A549 treated with AZD2906 at 1 μM for 4 hours (cell line): ENCODE results near the gene FADS2. TPM values are rescaled to one million over a fixed set of nuclear protein-coding genes. Genes with fewer than 3 reads are reported as not detected.

Experiments used
- total RNA-seq: library from RNA; stranded (reverse); fragments of 200-300 nt; extraction: Qiagen RNA extraction; gene quantifications from 5 replicates; pipeline ENCODE4 v1.2.3, GENCODE V29; 2022

Gene FADS2
- total RNA-seq, result 378 to 446 TPM (median 411 TPM) in 5 replicates

DNA sequence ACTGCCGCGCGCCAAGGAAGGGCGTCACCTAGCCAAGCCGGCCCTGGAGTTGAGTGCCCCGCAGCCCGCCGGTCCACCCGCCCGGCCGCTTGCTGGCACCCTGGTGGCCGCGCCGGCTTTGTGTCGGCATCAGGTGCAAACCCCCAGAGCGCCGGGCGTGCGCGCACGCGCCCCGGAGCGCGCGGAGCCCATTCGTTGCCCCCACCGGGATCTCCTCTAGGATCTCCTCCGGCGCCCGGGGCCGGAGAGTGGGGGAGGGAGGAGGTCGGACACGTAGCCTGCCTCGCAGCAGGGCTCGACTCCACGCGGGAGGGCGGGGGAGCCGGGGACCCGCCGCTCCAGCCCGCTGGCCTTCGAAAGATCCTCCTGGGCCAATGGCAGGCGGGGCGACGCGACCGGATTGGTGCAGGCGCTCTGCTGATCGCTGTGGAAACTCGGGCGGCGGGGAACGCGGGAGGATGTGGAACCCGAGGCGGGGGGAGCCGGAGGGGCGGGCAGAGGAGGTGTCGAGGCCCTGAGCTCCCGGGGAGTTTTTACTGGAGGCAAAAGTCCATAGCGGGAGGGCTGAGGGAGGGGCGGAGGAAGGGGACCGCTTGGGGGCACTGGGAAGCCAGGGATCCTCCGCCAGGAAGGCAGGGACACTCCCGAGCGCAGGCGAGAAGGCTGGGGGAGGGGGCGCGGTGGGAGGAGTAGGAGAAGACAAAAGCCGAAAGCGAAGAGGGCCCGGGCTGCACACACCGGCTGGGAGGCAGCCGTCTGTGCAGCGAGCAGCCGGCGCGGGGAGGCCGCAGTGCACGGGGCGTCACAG, at the start of gene FADS2:
TSS of gene FADS2 (plus strand) at position 730 of the 808 bp plus-strand sequence. CDS start 91 bp downstream, outside the sequence.

DNA sequence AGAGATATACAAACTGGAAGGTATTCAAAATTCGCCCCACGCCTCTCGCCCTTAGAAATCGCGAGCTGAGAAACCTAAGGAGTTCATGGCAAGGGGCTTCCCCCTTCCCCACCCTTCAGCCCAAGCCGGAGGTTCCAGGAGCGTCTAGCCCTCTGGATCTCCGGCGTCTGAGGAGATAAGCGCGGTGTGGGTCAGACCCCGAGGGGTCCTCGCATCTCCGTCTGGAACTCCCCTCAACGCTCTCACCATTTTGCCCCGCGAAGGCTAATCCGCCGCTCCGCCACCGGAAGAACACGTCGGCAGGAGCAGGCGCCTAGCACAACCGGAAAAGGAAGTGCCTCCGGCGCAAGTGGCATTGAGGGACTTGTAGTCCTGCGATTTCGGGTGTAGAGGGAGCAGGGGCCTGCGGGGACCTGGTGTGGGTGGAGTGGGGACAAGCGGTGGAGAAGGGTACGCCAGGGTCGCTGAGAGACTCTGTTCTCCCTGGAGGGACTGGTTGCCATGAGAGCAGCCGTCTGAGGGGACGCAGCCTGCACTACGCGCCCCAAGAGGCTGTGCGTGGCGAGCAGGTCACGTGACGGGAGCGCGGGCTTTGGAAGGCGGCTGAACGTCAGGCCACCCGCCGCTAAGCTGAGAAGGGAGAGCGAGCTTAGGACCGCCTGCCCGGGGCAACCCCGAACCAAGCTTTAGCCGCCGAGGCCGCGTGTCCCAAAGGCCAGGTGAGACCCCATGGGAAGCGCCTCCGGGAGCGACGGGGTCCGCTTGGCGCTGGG, 35.6 kb upstream of the FADS2 start, which contains the start of the genes FEN1 and TMEM258:
TSS of gene FEN1 (plus strand) at position 602 of the 773 bp plus-strand sequence. CDS start 2,451 bp downstream, outside the sequence.
TSS of gene TMEM258 (minus strand) at position 290 of the 773 bp plus-strand sequence. CDS start at position 249, 41 bp downstream.

DNA sequence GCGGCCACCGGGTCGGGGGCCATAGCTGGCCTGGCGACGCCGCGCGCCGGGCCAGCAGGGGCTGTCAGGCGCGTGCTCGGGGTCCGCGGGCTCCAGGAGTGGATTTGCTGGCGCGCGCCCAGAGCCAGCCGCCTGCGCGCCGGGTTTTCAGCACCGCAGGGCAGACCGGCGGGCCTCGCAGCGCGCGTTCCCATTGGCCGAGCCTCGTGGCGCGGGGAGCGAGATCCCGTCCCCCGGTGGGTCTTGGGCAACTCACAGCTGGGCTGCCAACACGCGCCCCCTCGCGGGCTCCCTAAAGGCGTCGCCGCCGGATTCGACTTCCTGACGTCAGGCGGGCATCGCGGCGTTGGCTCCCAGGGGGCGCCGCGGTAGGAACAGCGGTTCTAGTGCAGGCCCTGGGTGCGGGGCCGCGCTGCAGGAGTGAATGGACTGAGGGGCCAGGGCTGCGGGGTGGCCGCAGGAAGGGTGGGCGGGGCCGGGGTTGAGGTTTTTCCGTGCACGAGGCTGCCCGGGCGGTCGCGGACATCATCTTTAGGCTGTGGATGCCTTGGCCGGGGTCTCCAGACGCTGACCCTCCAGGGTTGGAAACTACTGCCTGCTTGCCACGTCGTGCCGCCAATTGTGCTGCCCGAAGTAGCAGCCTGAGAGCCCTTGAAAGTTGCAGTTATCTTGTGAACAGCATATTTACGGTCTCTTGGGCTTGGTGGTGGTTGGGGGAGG, 11.2 kb upstream of the FADS2 start, which contains the start of gene FADS1:
TSS of gene FADS1 (minus strand) at position 268 of the 720 bp plus-strand sequence. CDS start at position 194, 74 bp downstream.

DNA sequence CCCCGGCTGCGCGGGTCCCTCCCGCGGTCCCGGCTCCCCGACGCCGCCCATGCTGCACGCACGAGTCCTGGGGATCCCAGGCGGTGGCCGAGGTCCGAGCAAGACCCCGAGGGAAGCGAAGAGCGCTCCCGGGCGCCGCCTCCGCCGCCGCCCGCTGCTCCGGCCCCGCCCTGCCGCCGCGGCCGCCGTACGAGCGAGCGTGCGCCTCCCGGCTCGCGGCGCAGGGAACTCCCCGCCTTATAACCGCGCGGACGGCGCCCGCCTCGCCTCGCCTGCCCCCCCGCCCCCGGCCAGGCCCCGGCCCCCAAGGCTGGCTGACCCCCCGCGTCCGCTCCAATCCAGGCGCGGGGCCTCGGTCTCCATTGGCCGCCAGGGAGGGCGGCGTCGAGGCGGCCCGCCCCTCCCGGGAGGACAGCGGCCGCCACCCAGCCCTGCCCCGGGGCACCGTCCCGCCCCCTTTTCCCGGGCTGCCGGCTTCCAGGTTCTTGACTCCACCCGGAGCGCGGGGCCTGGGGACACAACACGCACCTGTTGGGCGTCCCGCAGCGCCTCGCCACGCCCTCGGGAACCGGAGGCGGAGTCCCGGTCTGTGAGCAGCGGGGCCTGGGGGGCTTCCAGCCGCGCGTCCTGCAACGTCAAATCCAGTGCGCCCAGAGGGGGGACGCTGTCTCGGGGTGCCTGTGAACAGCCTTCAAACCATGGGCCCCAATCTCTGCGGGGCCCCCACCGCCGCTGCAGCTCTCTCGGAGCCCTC, 63.4 kb downstream of the FADS2 start, which contains the start of gene FADS3:
TSS of gene FADS3 (minus strand) at position 215 of the 754 bp plus-strand sequence. CDS start at position 51, 164 bp downstream.

Other genes with a start within 250 kb of the FADS2 start
- 0.93 to 1.5 TPM (median 1.2 TPM) in 5 replicates for gene SYT7, start 247.2 kb upstream of the FADS2 start, total RNA-seq
- gene DAGLA, start 147.9 kb upstream of the FADS2 start, total RNA-seq, result 5.2 to 8.3 TPM (median 7.4 TPM) in 5 replicates
- gene MYRF, start 75.7 kb upstream of the FADS2 start, total RNA-seq, result 15.2 to 19.2 TPM (median 18.1 TPM) in 5 replicates
- gene TMEM258, start 35.7 kb upstream of the FADS2 start, total RNA-seq, result 211 to 237 TPM (median 223 TPM) in 5 replicates
- 88.3 to 102 TPM (median 93.5 TPM) in 5 replicates for gene FEN1, start 35.4 kb upstream of the FADS2 start, total RNA-seq
- gene FADS1, start 11.3 kb upstream of the FADS2 start, total RNA-seq, result 190 to 240 TPM (median 225 TPM) in 5 replicates
- gene FADS3, start 63.2 kb downstream of the FADS2 start, total RNA-seq, result 57.6 to 92.9 TPM (median 87.8 TPM) in 5 replicates
- gene RAB3IL1, start 89.3 kb downstream of the FADS2 start, total RNA-seq, result 17.9 to 26.3 TPM (median 22.5 TPM) in 5 replicates
- 2.0 to 4.6 TPM (median 3.9 TPM) in 5 replicates for gene BEST1, start 122.1 kb downstream of the FADS2 start, total RNA-seq
- gene FTH1, start 139.3 kb downstream of the FADS2 start, total RNA-seq, result 9,641 to 22,049 TPM (median 20,385 TPM) in 5 replicates